ENCODE data around the gene ABHD3. TPM values are rescaled to one million over a fixed set of nuclear protein-coding genes. Genes with fewer than 3 reads are reported as not detected.
"Not testable (repeated sequence)": the region's sequence is repeated elsewhere in the genome, so short reads cannot be mapped to it uniquely, and the experiment has no call there.

Gene ABHD3
- polyA plus RNA-seq, 1 donor from 2014 or later: 7.9 TPM

DNA sequence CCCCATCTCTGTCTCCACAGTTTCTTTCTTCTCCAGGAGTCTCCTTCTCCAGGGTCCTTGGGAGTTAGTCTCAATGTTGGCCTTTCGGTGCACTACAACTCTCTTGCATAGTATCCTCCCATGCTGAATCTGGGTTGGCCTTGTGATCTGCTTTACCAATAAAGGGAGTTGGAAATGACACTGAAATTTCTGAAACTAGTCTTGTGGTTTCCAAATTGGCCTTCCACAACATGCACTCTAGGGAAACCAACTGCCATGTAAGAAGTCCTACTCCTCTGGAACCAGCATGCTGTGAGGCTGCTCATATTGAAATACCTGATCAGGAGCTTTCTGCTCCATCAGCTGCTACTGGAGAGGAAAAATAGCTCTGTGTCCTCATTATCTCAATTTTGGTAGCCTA, 9.9 kb upstream of the ABHD3 start:
- Histone ChIP-seq H3K9me3 (ENCODE audit: low read length) (no peaks in the 10 kb centered on the region), H2AFZ (ENCODE audit: low read depth, low read length) (no peak overlapping the region), H3K79me2 (replicated peaks; ENCODE audit: insufficient read depth, low read length) (no peaks in the 10 kb centered on the region), H3K9ac (ENCODE audit: low read length) (no peak overlapping the region), H3K9me2 (ENCODE audit: insufficient read depth, low read length) (no peaks in the 10 kb centered on the region), H3K36me3 (ENCODE audit: insufficient read depth, low read length) (no peaks in the 10 kb centered on the region), H3K27me3 (ENCODE audit: insufficient read depth, low read depth, low read length) (no peaks in the 10 kb centered on the region), H3K4me2 (ENCODE audit: low read length) (no peak overlapping the region), H3K27ac (ENCODE audit: low read length) (no peak overlapping the region), H3K4me3 (ENCODE audit: low read length) (no peak overlapping the region), H4K20me1 (ENCODE audit: insufficient read depth) (no peaks in the 10 kb centered on the region), H3F3A (ENCODE audit: insufficient read depth, low read length, poor library complexity, severe bottlenecking) (no peaks in the 10 kb centered on the region)
- TF ChIP-seq SMC3 (conservative IDR thresholded peaks at IDR 0.05; ENCODE audit: poor library complexity): no peak
- no peak for TF ChIP-seq RAD21 (conservative IDR thresholded peaks at IDR 0.05)
- TF ChIP-seq EZH2 (IDR thresholded peaks at IDR 0.05; ENCODE audit: borderline replicate concordance, insufficient read depth, low read length, poor library complexity, severe bottlenecking): no peak
- no peak for TF ChIP-seq EP300 (conservative IDR thresholded peaks at IDR 0.05; ENCODE audit: poor library complexity, severe bottlenecking)
- TF ChIP-seq TAF1 (IDR thresholded peaks at IDR 0.05; ENCODE audit: low read depth): no peak
- TF ChIP-seq POLR2AphosphoS5 (IDR thresholded peaks at IDR 0.05): no peak
- TF ChIP-seq MXI1 (conservative IDR thresholded peaks at IDR 0.05; ENCODE audit: poor library complexity, severe bottlenecking): no peak
- TF ChIP-seq, protein P1, sequence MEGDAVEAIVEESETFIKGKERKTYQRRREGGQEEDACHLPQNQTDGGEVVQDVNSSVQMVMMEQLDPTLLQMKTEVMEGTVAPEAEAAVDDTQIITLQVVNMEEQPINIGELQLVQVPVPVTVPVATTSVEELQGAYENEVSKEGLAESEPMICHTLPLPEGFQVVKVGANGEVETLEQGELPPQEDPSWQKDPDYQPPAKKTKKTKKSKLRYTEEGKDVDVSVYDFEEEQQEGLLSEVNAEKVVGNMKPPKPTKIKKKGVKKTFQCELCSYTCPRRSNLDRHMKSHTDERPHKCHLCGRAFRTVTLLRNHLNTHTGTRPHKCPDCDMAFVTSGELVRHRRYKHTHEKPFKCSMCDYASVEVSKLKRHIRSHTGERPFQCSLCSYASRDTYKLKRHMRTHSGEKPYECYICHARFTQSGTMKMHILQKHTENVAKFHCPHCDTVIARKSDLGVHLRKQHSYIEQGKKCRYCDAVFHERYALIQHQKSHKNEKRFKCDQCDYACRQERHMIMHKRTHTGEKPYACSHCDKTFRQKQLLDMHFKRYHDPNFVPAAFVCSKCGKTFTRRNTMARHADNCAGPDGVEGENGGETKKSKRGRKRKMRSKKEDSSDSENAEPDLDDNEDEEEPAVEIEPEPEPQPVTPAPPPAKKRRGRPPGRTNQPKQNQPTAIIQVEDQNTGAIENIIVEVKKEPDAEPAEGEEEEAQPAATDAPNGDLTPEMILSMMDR (IDR thresholded peaks at IDR 0.05; ENCODE audit: poor library complexity, severe bottlenecking): no peak
- TF ChIP-seq, protein P2, sequence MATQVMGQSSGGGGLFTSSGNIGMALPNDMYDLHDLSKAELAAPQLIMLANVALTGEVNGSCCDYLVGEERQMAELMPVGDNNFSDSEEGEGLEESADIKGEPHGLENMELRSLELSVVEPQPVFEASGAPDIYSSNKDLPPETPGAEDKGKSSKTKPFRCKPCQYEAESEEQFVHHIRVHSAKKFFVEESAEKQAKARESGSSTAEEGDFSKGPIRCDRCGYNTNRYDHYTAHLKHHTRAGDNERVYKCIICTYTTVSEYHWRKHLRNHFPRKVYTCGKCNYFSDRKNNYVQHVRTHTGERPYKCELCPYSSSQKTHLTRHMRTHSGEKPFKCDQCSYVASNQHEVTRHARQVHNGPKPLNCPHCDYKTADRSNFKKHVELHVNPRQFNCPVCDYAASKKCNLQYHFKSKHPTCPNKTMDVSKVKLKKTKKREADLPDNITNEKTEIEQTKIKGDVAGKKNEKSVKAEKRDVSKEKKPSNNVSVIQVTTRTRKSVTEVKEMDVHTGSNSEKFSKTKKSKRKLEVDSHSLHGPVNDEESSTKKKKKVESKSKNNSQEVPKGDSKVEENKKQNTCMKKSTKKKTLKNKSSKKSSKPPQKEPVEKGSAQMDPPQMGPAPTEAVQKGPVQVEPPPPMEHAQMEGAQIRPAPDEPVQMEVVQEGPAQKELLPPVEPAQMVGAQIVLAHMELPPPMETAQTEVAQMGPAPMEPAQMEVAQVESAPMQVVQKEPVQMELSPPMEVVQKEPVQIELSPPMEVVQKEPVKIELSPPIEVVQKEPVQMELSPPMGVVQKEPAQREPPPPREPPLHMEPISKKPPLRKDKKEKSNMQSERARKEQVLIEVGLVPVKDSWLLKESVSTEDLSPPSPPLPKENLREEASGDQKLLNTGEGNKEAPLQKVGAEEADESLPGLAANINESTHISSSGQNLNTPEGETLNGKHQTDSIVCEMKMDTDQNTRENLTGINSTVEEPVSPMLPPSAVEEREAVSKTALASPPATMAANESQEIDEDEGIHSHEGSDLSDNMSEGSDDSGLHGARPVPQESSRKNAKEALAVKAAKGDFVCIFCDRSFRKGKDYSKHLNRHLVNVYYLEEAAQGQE (IDR thresholded peaks at IDR 0.05; ENCODE audit: borderline replicate concordance): no peak

DNA sequence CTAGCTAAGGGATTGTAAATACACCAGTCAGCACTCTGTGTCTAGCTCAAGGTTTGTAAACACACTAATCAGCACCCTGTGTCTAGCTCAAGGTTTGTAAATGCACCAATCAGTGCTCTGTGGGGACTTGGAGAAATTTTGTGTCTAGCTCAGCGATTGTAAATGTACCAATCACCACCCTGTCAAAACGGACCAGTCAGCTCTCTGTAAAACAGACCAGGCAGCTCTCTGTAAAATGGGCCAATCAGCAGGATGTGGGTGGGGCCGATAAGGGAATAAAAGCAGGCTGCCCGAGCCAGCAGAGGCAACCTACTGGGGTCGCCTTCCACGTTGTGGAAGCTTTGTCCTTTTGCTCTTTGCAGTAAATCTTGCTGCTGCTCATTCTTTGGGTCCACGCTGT, 2.6 kb upstream of the ABHD3 start:
- H3K27me3 ChIP-seq (ENCODE audit: insufficient read depth, low read depth, low read length); H3K9me2 ChIP-seq (ENCODE audit: insufficient read depth, low read length); H3K9me3 ChIP-seq (ENCODE audit: low read length); H3K36me3 ChIP-seq (ENCODE audit: insufficient read depth, low read length); H3K27ac ChIP-seq (ENCODE audit: low read length); H4K20me1 ChIP-seq (ENCODE audit: insufficient read depth); H3K9ac ChIP-seq (ENCODE audit: low read length); H3K79me2 ChIP-seq (replicated peaks; ENCODE audit: insufficient read depth, low read length); H3K4me3 ChIP-seq (ENCODE audit: low read length); H3K4me2 ChIP-seq (ENCODE audit: low read length); H2AFZ ChIP-seq (ENCODE audit: low read depth, low read length); H3F3A ChIP-seq (ENCODE audit: insufficient read depth, low read length, poor library complexity, severe bottlenecking): not testable (repeated sequence)

DNA sequence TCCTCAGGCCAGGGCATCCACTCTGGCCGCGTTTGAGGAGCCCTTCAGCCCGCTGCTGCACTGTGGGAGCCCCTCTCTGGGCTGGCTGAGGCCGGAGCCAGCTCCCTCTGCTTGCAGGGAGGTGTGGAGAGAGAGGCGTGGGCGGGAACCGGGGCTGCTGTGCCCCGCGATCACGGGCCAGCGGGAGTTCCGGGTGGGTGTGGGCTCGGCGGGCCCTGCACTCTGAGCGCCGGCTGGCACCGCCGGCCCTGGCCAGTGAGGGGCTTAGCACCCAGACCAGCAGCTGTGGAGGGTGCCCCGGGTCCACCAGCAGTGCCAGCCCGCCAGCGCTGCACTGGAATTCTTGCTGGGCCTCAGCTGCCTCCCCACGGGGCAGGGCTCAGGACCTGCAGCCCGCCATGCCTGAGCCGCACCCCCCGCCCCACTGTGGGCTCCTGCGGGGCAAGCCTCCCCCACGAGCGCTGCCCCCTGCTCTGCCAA, 1.9 kb upstream of the ABHD3 start:
- no peak overlapping the region for H3K9ac ChIP-seq (ENCODE audit: low read length)
- H2AFZ ChIP-seq (ENCODE audit: low read depth, low read length): no peak overlapping the region
- no peak overlapping the region for H3K4me3 ChIP-seq (ENCODE audit: low read length)
- TF ChIP-seq, protein P1 (IDR thresholded peaks at IDR 0.05; ENCODE audit: poor library complexity, severe bottlenecking): no peak
- H3K27ac ChIP-seq (ENCODE audit: low read length): no peak overlapping the region
- H3K36me3 ChIP-seq (ENCODE audit: insufficient read depth, low read length): no peaks in the 10 kb centered on the region
- H3K9me2 ChIP-seq (ENCODE audit: insufficient read depth, low read length): no peaks in the 10 kb centered on the region
- H3K4me2 ChIP-seq (ENCODE audit: low read length): no peak overlapping the region
- no peaks in the 10 kb centered on the region for H3K27me3 ChIP-seq (ENCODE audit: insufficient read depth, low read depth, low read length)
- H3K9me3 ChIP-seq (ENCODE audit: low read length): no peaks in the 10 kb centered on the region
- no peaks in the 10 kb centered on the region for H3F3A ChIP-seq (ENCODE audit: insufficient read depth, low read length, poor library complexity, severe bottlenecking)
- H4K20me1 ChIP-seq (ENCODE audit: insufficient read depth): no peaks in the 10 kb centered on the region
- no peaks in the 10 kb centered on the region for H3K79me2 ChIP-seq (replicated peaks; ENCODE audit: insufficient read depth, low read length)

Measured in neural cell (in vitro differentiated cells).